GM12878 (cell line): Measurements from ENCODE around the gene SUGCT. TPM values are rescaled to one million over a fixed set of nuclear protein-coding genes. Genes with fewer than 3 reads are reported as not detected.

Source experiments
- ATAC-seq: fragments of 200-7000 bp; cut with Tn5 transposase; 3 replicates; pipeline ENCODE4 v1.9.1; 2020; ENCODE audit warnings: mild to moderate bottlenecking, moderate library complexity
- BruUV-seq: library from RNA; stranded (reverse); fragments of 400-500 nt; replicated peaks from 2 replicates; lab custom pipeline; 2021; lab: Mats Ljungman, UMichigan
- CTCF ChIA-PET: fragments of 300-600 bp; sonication (Branson Sonifier 250); formaldehyde crosslinking; extraction: SDS; loops from one replicate; lab custom pipeline; 2021; ENCODE audit warnings: inconsistent platforms; lab: Yijun Ruan, JAX
- POLR2A ChIA-PET: fragments of 350-600 bp; formaldehyde crosslinking; extraction: SDS; loops from one replicate; lab custom pipeline; 2021; ENCODE audit warnings: inconsistent platforms; lab: Charles Lee
- RAD21 ChIA-PET: fragments of 300-600 bp; sonication (Branson Sonifier 250); formaldehyde crosslinking; loops from one replicate; lab custom pipeline; 2023; ENCODE audit warnings: antibody characterized with exemption; ENCODE audit not compliant: unreplicated experiment; lab: Charles Lee
- SMC1A ChIA-PET: fragments of 300-600 bp; sonication (Branson Sonifier 250); formaldehyde crosslinking; loops from one replicate; lab custom pipeline; 2023; ENCODE audit not compliant: unreplicated experiment, uncharacterized antibody; lab: Charles Lee
- DNase-seq: peaks from one replicate; pipeline ENCODE4 v3.0.0-alpha.2; 2011; ENCODE audit warnings: low read depth, low spot score
- FAIRE-seq: peaks from 3 replicates; lab custom pipeline; 2011; peaks lifted over from hg19 to GRCh38; lab: Jason Lieb, UNC
- H2AFZ ChIP-seq: 2 replicates; pipeline ENCODE4 v1.6.0; 2011; ENCODE audit warnings: low read depth, low read length, control low read depth; ENCODE audit not compliant: control insufficient read depth
- H3K27ac ChIP-seq: 2 replicates; pipeline ENCODE4 v1.5.1; 2011; ENCODE audit warnings: control low read depth; ENCODE audit not compliant: control insufficient read depth, insufficient read depth
- H3K27me3 ChIP-seq, 2 experiments: replicated peaks in 1 of 2; 2 replicates each; pipeline versions ENCODE4 v1.6.0 to v1.6.1; 2011; ENCODE audit warnings: low read length in 1 of 2; ENCODE audit not compliant: control insufficient read depth in 2 of 2, insufficient read depth in 2 of 2
- H3K36me3 ChIP-seq, 2 experiments: 2 replicates each; pipeline ENCODE4 v1.5.1; 2011; ENCODE audit warnings: low read length in 1 of 2; ENCODE audit not compliant: control insufficient read depth in 2 of 2, insufficient read depth in 2 of 2
- H3K4me1 ChIP-seq: 2 replicates; pipeline ENCODE4 v1.6.1; 2011; ENCODE audit warnings: mild to moderate bottlenecking, low read length, moderate library complexity, mixed read lengths; ENCODE audit not compliant: control insufficient read depth, insufficient read depth
- H3K4me2 ChIP-seq: 2 replicates; pipeline ENCODE4 v1.6.0; 2011; ENCODE audit warnings: control low read depth; ENCODE audit not compliant: control insufficient read depth, insufficient read depth
- H3K4me3 ChIP-seq: fragments of 200-600 bp; sonication (generic); 2 replicates; pipeline ENCODE4 v1.5.1; 2016
- H3K79me2 ChIP-seq: 2 replicates; pipeline ENCODE4 v1.6.0; 2011; ENCODE audit warnings: low read length; ENCODE audit not compliant: control insufficient read depth, insufficient read depth
- H3K9ac ChIP-seq: 2 replicates; pipeline ENCODE4 v1.8.0; 2011; ENCODE audit warnings: low read length, control low read depth, mixed read lengths; ENCODE audit not compliant: control insufficient read depth, insufficient read depth
- H3K9me3 ChIP-seq: replicated peaks from 3 replicates; pipeline ENCODE4 v1.5.1; 2011; ENCODE audit warnings: mild to moderate bottlenecking, low read length; ENCODE audit not compliant: control insufficient read depth, insufficient read depth
- H4K20me1 ChIP-seq: 2 replicates; pipeline ENCODE4 v1.6.0; 2011; ENCODE audit not compliant: control insufficient read depth, insufficient read depth
- CREM ChIP-seq: IDR thresholded peaks from 2 replicates; pipeline ENCODE4 v1.6.1; 2014; ENCODE audit warnings: antibody characterized with exemption, low read depth
- DPF2 ChIP-seq: fragments of 450-650 bp; IDR thresholded peaks from 2 replicates; pipeline ENCODE4 v1.6.1; 2017; ENCODE audit warnings: mild to moderate bottlenecking
- EZH2 ChIP-seq: IDR thresholded peaks from 2 replicates; pipeline ENCODE4 v1.6.1; 2012; ENCODE audit warnings: low read depth, mild to moderate bottlenecking, control low read depth, inconsistent platforms, low read length, borderline replicate concordance; ENCODE audit not compliant: control insufficient read depth
- MEF2A ChIP-seq: IDR thresholded peaks from 2 replicates; pipeline ENCODE4 v1.6.1; 2011; ENCODE audit warnings: low read depth, mild to moderate bottlenecking, low read length, moderate library complexity; ENCODE audit not compliant: insufficient read depth
- MYB ChIP-seq: fragments of 150-350 bp; IDR thresholded peaks from 2 replicates; pipeline ENCODE4 v1.6.1; 2014; ENCODE audit warnings: mild to moderate bottlenecking, low read depth, low read length, borderline replicate concordance
- SPI1 ChIP-seq: IDR thresholded peaks from 2 replicates; pipeline ENCODE4 v1.6.1; 2011; ENCODE audit warnings: low read depth, mild to moderate bottlenecking, low read length, moderate library complexity, borderline replicate concordance; ENCODE audit not compliant: insufficient read depth
- SRF ChIP-seq, 2 experiments: IDR thresholded peaks; 2 replicates each; pipeline ENCODE4 v1.6.1; 2011; ENCODE audit warnings: low read depth in 2 of 2, low read length in 2 of 2, mild to moderate bottlenecking in 1 of 2, moderate library complexity in 1 of 2
- STAT3 ChIP-seq: IDR thresholded peaks from 2 replicates; pipeline ENCODE4 v1.6.1; 2011; ENCODE audit warnings: low read depth, low read length, improper control_type of control experiment
- SUZ12 ChIP-seq: fragments of 200-600 bp; sonication (generic); IDR thresholded peaks from one replicate; pipeline ENCODE4 v1.6.1; 2018; ENCODE audit warnings: antibody characterized with exemption, mild to moderate bottlenecking; ENCODE audit not compliant: unreplicated experiment
- ZNF207 ChIP-seq: fragments of 450-650 bp; IDR thresholded peaks from 2 replicates; pipeline ENCODE4 v1.6.1; 2014; ENCODE audit warnings: antibody characterized with exemption, mild to moderate bottlenecking, borderline replicate concordance
- ZZZ3 ChIP-seq: IDR thresholded peaks from 2 replicates; pipeline ENCODE4 v1.6.1; 2011; ENCODE audit warnings: low read depth; ENCODE audit not compliant: control insufficient read depth, insufficient read length
- WGBS: methylation state at CpG from one replicate; pipeline ENCODE4 v1.1.6; 2016; ENCODE audit warnings: low lambda C conversion rate; ENCODE audit not compliant: insufficient replicate concordance, insufficient coverage; ENCODE audit errors: missing lambda C conversion rate; 5-methylcytosine and 5-hydroxymethylcytosine counted together
- in situ Hi-C: fragments of 300-500 bp; cut with MboI; formaldehyde crosslinking; loops from 9 replicates; pipeline ENCODE4 v1.14.3; 2018; ENCODE audit warnings: mixed read lengths
- intact Hi-C: fragments of 100-400 bp; cut with micrococcal nuclease; formaldehyde crosslinking; loops from one replicate; pipeline ENCODE4 v1.14.2; 2022; ENCODE audit not compliant: unreplicated experiment
- polyA plus RNA-seq, 11 experiments: library from polyadenylated mRNA; depleted of rRNA in 4 of 11; unstranded in 6 of 11; stranded (reverse) in 5 of 11; fragments of >200 nt; fragmentation: Nextera tagmentation in 4 of 11; fragmentation: Illumina TruSeq in 1 of 11; extraction: Ambion mirVana in 4 of 11; extraction: Trizol in 1 of 11; gene quantifications; 1 replicate in 1 of 11; 2 replicates in 10 of 11; pipeline versions ENCODE4 v1.2.1 to v1.2.3, GENCODE V29; 2011 to 2016; ENCODE audit warnings: inconsistent platforms in 2 of 11, missing spikeins in 2 of 11, low read depth in 1 of 11
- total RNA-seq, 4 experiments: library from RNA; depleted of rRNA in 3 of 4; stranded (reverse); fragments of >200 nt in 3 of 4; fragmentation: Illumina TruSeq in 1 of 4; extraction: Trizol in 1 of 4; gene quantifications; 2 replicates each; pipeline versions ENCODE4 v1.2.1 to v1.2.3, GENCODE V29; 2013 to 2021
- TF ChIP-seq, protein P1 (sequence below): fragments of 450-650 bp; IDR thresholded peaks from 2 replicates; pipeline ENCODE4 v1.6.1; 2016; ENCODE audit warnings: mild to moderate bottlenecking
- TF ChIP-seq, protein P2 (sequence below): IDR thresholded peaks from 2 replicates; pipeline ENCODE4 v1.6.1; 2011; ENCODE audit warnings: borderline replicate concordance, low read depth, mild to moderate bottlenecking, moderate library complexity, low read length; ENCODE audit not compliant: insufficient read depth, poor library complexity, severe bottlenecking
- TF ChIP-seq, protein P3 (sequence below): fragments of 450-650 bp; IDR thresholded peaks from 2 replicates; pipeline ENCODE4 v1.6.1; 2017; ENCODE audit warnings: mild to moderate bottlenecking
- TF ChIP-seq, protein P4 (sequence below): IDR thresholded peaks from 2 replicates; pipeline ENCODE4 v1.6.1; 2011; ENCODE audit warnings: low read depth, low read length, improper control_type of control experiment, borderline replicate concordance

The SUGCT gene
- total and polyA plus RNA-seq, 10 of the 15 experiments (the other 5 are each of a cell fraction or from before 2014, with no cell fraction given): 0.08 to 1.2 (median 0.67) TPM; not detected in 1

DNA sequence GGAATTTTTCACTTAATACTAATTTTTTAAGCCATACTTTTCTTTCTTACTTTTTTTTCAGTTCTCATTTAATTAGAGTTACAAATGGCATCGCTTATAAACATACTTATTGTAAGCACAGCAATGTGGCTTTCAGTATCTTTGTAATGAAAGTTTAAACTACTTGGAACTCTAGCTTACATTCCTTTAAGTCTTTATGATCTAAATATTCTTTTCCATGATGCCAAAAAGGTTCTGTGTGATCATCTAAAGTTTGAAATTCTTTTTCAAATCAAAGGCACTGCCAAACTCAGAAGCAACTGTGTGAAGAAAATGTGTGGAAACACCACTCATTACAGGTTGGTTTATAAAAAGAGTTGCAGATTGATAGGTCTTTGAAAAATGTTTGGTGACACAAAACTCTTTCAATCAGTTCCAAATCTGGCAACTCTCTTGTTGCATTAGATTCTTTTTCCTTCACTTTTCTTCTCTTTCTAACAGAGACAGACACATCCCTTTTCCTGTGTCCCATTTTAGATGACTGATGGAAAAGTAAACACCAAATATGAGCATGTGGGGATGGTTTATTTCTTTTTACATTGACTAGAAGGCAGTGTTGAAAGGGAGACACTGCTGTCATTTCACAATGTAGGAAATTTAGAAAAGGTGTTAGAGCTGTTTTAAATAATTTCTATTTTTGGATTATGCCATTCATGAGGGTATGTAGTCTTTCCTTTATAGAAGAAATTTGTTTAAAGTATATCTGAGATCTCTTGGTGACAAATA lies 392.3 kb downstream of the SUGCT start:
- ChIA-PET RAD21 (no interaction called here), CTCF (interaction anchor here (1.1 kb wide), 1 partner anchor 294 kb away, joined by 3 read pairs; no protein-coding TSS in a partner anchor), POLR2A (no interaction called here), SMC1A (no interaction called here)
- in situ Hi-C loops (loop anchor here (5.0 kb wide), 1 partner anchor 515 kb away; no protein-coding TSS in a partner anchor), intact Hi-C loops (no loop called here)
- Histone ChIP-seq H3K27me3 (no peaks in the 10 kb centered on the region), H3K27ac (no peak overlapping the region), H3K79me2 (no peaks in the 10 kb centered on the region), H3K36me3 (no peaks in the 10 kb centered on the region), H3K4me2 (no peak overlapping the region), H3K9me3 (no peaks in the 10 kb centered on the region), H2AFZ (no peak overlapping the region), H4K20me1 (no peaks in the 10 kb centered on the region), H3K4me3 (no peak overlapping the region), H3K9ac (no peak overlapping the region), H3K4me1 (no peaks in the 10 kb centered on the region)
- no peak for TF ChIP-seq MYB
- TF ChIP-seq DPF2: no peak
- TF ChIP-seq, protein P1, sequence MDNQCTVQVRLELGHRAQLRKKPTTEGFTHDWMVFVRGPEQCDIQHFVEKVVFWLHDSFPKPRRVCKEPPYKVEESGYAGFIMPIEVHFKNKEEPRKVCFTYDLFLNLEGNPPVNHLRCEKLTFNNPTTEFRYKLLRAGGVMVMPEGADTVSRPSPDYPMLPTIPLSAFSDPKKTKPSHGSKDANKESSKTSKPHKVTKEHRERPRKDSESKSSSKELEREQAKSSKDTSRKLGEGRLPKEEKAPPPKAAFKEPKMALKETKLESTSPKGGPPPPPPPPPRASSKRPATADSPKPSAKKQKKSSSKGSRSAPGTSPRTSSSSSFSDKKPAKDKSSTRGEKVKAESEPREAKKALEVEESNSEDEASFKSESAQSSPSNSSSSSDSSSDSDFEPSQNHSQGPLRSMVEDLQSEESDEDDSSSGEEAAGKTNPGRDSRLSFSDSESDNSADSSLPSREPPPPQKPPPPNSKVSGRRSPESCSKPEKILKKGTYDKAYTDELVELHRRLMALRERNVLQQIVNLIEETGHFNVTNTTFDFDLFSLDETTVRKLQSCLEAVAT: no peak
- TF ChIP-seq, protein P2, sequence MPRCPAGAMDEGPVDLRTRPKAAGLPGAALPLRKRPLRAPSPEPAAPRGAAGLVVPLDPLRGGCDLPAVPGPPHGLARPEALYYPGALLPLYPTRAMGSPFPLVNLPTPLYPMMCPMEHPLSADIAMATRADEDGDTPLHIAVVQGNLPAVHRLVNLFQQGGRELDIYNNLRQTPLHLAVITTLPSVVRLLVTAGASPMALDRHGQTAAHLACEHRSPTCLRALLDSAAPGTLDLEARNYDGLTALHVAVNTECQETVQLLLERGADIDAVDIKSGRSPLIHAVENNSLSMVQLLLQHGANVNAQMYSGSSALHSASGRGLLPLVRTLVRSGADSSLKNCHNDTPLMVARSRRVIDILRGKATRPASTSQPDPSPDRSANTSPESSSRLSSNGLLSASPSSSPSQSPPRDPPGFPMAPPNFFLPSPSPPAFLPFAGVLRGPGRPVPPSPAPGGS: no peak
- TF ChIP-seq ZNF207: no peak
- TF ChIP-seq SUZ12: no peak
- TF ChIP-seq, protein P3, sequence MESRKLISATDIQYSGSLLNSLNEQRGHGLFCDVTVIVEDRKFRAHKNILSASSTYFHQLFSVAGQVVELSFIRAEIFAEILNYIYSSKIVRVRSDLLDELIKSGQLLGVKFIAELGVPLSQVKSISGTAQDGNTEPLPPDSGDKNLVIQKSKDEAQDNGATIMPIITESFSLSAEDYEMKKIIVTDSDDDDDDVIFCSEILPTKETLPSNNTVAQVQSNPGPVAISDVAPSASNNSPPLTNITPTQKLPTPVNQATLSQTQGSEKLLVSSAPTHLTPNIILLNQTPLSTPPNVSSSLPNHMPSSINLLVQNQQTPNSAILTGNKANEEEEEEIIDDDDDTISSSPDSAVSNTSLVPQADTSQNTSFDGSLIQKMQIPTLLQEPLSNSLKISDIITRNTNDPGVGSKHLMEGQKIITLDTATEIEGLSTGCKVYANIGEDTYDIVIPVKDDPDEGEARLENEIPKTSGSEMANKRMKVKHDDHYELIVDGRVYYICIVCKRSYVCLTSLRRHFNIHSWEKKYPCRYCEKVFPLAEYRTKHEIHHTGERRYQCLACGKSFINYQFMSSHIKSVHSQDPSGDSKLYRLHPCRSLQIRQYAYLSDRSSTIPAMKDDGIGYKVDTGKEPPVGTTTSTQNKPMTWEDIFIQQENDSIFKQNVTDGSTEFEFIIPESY: no peak
- TF ChIP-seq SPI1: no peak
- TF ChIP-seq CREM: no peak
- TF ChIP-seq, protein P4, sequence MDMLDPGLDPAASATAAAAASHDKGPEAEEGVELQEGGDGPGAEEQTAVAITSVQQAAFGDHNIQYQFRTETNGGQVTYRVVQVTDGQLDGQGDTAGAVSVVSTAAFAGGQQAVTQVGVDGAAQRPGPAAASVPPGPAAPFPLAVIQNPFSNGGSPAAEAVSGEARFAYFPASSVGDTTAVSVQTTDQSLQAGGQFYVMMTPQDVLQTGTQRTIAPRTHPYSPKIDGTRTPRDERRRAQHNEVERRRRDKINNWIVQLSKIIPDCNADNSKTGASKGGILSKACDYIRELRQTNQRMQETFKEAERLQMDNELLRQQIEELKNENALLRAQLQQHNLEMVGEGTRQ: no peak
- TF ChIP-seq MEF2A: no peak
- no peak for TF ChIP-seq EZH2
- TF ChIP-seq ZZZ3: no peak
- TF ChIP-seq STAT3: no peak
- TF ChIP-seq SRF (IDR thresholded peaks at IDR 0.05; ENCODE audit: low read depth in 2 of 2, low read length in 2 of 2): no peak
- no TSS peak for BruUV-seq
- WGBS: 0% methylated on average over 1 of the region's 1 CpG
- DNase-seq (no peak), ATAC-seq (no peak), FAIRE-seq (no peak)
